OCI-LY7 (cell line): ENCODE results near the gene PAN2. TPM values are rescaled to one million over a fixed set of nuclear protein-coding genes. Genes with fewer than 3 reads are reported as not detected.

Experiments used
- BruUV-seq: library from RNA; stranded (reverse); fragments of 400-500 nt; replicated peaks from 2 replicates; lab custom pipeline; 2021; lab: Mats Ljungman, UMichigan
- CTCF ChIA-PET: fragments of 300-600 bp; sonication (Branson Sonifier 250); formaldehyde crosslinking; loops from one replicate; lab custom pipeline; 2022; ENCODE audit warnings: antibody characterized with exemption; ENCODE audit not compliant: unreplicated experiment; lab: Charles Lee
- POLR2A ChIA-PET: fragments of 300-600 bp; sonication (Branson Sonifier 250); formaldehyde crosslinking; loops from one replicate; lab custom pipeline; 2022; ENCODE audit warnings: antibody characterized with exemption; lab: Charles Lee
- DNase-seq: peaks from one replicate; pipeline ENCODE4 v3.0.0-alpha.2; 2015; ENCODE audit warnings: low spot score
- H2AFZ ChIP-seq: fragments of 200-600 bp; sonication (generic), shearing (Covaris generic); 2 replicates; pipeline ENCODE4 v1.6.1; 2014; ENCODE audit warnings: mild to moderate bottlenecking, antibody characterized with exemption, low read length, moderate library complexity
- H3K27ac ChIP-seq: fragments of 200-600 bp; sonication (generic); 2 replicates; pipeline ENCODE4 v1.5.1; 2014; ENCODE audit warnings: mixed run types, low read depth, mild to moderate bottlenecking, moderate library complexity, low read length, inconsistent platforms; ENCODE audit not compliant: poor library complexity, severe bottlenecking
- H3K36me3 ChIP-seq: fragments of 200-600 bp; sonication (generic); 2 replicates; pipeline ENCODE4 v1.6.1; 2014; ENCODE audit warnings: mild to moderate bottlenecking, antibody characterized with exemption, low read length, moderate library complexity, mixed read lengths; ENCODE audit not compliant: insufficient read depth
- H3K4me1 ChIP-seq: fragments of 200-600 bp; sonication (generic); 2 replicates; pipeline ENCODE4 v1.5.1; 2014; ENCODE audit warnings: mild to moderate bottlenecking, low read length; ENCODE audit not compliant: insufficient read depth, poor library complexity, severe bottlenecking
- H3K4me2 ChIP-seq: fragments of 200-600 bp; sonication (generic); 2 replicates; pipeline ENCODE4 v1.6.1; 2014; ENCODE audit warnings: mild to moderate bottlenecking, low read length
- H3K4me3 ChIP-seq: fragments of 200-600 bp; sonication (generic); 2 replicates; pipeline ENCODE4 v1.5.1; 2014; ENCODE audit warnings: mild to moderate bottlenecking, low read depth, low read length; ENCODE audit not compliant: poor library complexity, severe bottlenecking
- H3K79me2 ChIP-seq: fragments of 200-600 bp; sonication (generic); 2 replicates; pipeline ENCODE4 v1.6.1; 2016; ENCODE audit warnings: low read depth, mild to moderate bottlenecking, low read length, moderate library complexity, mixed read lengths; ENCODE audit not compliant: insufficient read depth
- H3K9me2 ChIP-seq: fragments of 200-600 bp; sonication (generic); 2 replicates; pipeline ENCODE4 v1.6.1; 2016; ENCODE audit warnings: mild to moderate bottlenecking, low read length, mixed read lengths; ENCODE audit not compliant: insufficient read depth
- H3K9me3 ChIP-seq: fragments of 200-600 bp; sonication (generic); 2 replicates; pipeline ENCODE4 v1.6.1; 2014; ENCODE audit warnings: mild to moderate bottlenecking, mixed run types, low read length, mixed read lengths
- H4K20me1 ChIP-seq: fragments of 200-600 bp; sonication (generic); 2 replicates; pipeline ENCODE4 v1.6.1; 2014; ENCODE audit warnings: mild to moderate bottlenecking, antibody characterized with exemption, low read length, moderate library complexity, mixed read lengths; ENCODE audit not compliant: insufficient read depth
- CTCF ChIP-seq: fragments of 200-600 bp; sonication (generic); conservative IDR thresholded peaks from 2 replicates; pipeline ENCODE4 v1.5.1; 2014; ENCODE audit warnings: mild to moderate bottlenecking, antibody characterized with exemption, low read length, moderate library complexity, mixed read lengths
- EZH2phosphoT487 ChIP-seq: fragments of 200-600 bp; sonication (generic); IDR thresholded peaks from 2 replicates; pipeline ENCODE4 v1.6.1; 2018; ENCODE audit warnings: low read depth, borderline replicate concordance, mild to moderate bottlenecking, mixed run types, antibody characterized with exemption, low read length, moderate library complexity, mixed read lengths
- intact Hi-C: fragments of 100-400 bp; cut with micrococcal nuclease; formaldehyde crosslinking; loops from one replicate; pipeline ENCODE4 v1.10.0; 2022; ENCODE audit not compliant: unreplicated experiment
- total RNA-seq, 2 experiments: library from RNA; depleted of rRNA in 1 of 2; stranded (reverse); fragments of >200 nt in 1 of 2; shearing (Covaris generic) in 1 of 2; gene quantifications; 2 replicates each; pipeline ENCODE4 v1.2.3, GENCODE V29; 2014 to 2022

Gene PAN2
- total RNA-seq, 2 experiments from 2014 or later, result 106 to 117 TPM

GRCh38 chr12:56375598-56376434 is 42.0 kb upstream of the PAN2 start:
- Histone ChIP-seq H3K79me2 (no peaks in the 10 kb centered on the region), H3K9me3 (peaks cover 26% of the 10 kb centered on the region), H3K27ac (peak overlapping the region; percentile 93), H3K4me1 (peaks cover 49% of the 10 kb centered on the region), H3K4me3 (peak overlapping the region; percentile 47), H3K36me3 (no peaks in the 10 kb centered on the region; the same call in 1 of the 2 replicates), H3K9me2 (no peaks in the 10 kb centered on the region), H2AFZ (peak overlapping the region; percentile 95; the same call in 1 of the 2 replicates), H3K4me2 (peak overlapping the region; percentile 63), H4K20me1 (no peaks in the 10 kb centered on the region)
- ChIA-PET POLR2A (interaction anchor here (0.7 to 6.0 kb wide), 14 partner anchors 10 to 703 kb away, joined by 3 to 116 read pairs (median 5); partner anchors contain the start of genes APOF, NEMP1, STAT2 and TIMELESS), CTCF (interaction anchor here (1.7 kb wide), 1 partner anchor 16 kb away, joined by 5 read pairs; the partner anchor contains the start of gene STAT2)
- intact Hi-C loops, result loop anchor here (1.0 to 5.0 kb wide), 8 partner anchors 16 to 711 kb away; partner anchors contain the start of genes CNPY2, IL23A, NAB2 and STAT2
- TF ChIP-seq CTCF (no peak), EZH2phosphoT487 (no peak)
- TSS peak; percentile 98 for BruUV-seq
- peak; percentile 93 for DNase-seq

- ChIA-PET POLR2A (interaction anchor here (0.6 to 6.0 kb wide), 21 partner anchors 10 to 1215 kb away, joined by 3 to 116 read pairs (median 3); partner anchors contain the start of genes APOF, IL23A, NEMP1 and STAT2), CTCF (no interaction called here)
- TF ChIP-seq EZH2phosphoT487 (no peak), CTCF (no peak)
- Histone ChIP-seq H2AFZ (peak overlapping the region; percentile 21; the same call in 1 of the 2 replicates), H3K9me2 (no peaks in the 10 kb centered on the region), H3K9me3 (peaks cover 26% of the 10 kb centered on the region), H3K79me2 (no peaks in the 10 kb centered on the region), H3K36me3 (no peaks in the 10 kb centered on the region; the same call in 1 of the 2 replicates), H3K27ac (peak overlapping the region; percentile 93), H3K4me1 (peaks cover 49% of the 10 kb centered on the region), H4K20me1 (no peaks in the 10 kb centered on the region), H3K4me2 (peak overlapping the region; percentile 63), H3K4me3 (peak overlapping the region; percentile 47)
- BruUV-seq, result TSS peak; percentile 98
- intact Hi-C loops, result loop anchor here (1.0 to 5.0 kb wide), 8 partner anchors 15 to 712 kb away; partner anchors contain the start of genes CNPY2, IL23A, NAB2 and STAT2
- DNase-seq, result peak; percentile 69
Observed at GRCh38 chr12:56374726-56375597, 41.2 kb upstream of the PAN2 start.
